ENCODE measurements around the gene TAOK1.
A peak's percentile ranks its signal among the peaks of the same experiment; 100 is the strongest.

The TAOK1 gene

GRCh38 chr17:29379084-29379991 lies 10.8 kb upstream of the TAOK1 start:
- no peak for DNase-seq

- DNase-seq = no peak
Observed at GRCh38 chr17:29383686-29384085, 6.5 kb upstream of the TAOK1 start.

GRCh38 chr17:29384901-29385300 lies 5.3 kb upstream of the TAOK1 start:
- DNase-seq = no peak

GRCh38 chr17:29386760-29387159 lies 3.4 kb upstream of the TAOK1 start:
- no peak for DNase-seq

- no peak for DNase-seq
Observed at GRCh38 chr17:29388937-29389336, 1.2 kb upstream of the TAOK1 start.

- DNase-seq = peak; percentile 8
Observed at GRCh38 chr17:29390851-29391631, 878 bp downstream of the TAOK1 start.

- no peak for DNase-seq
Observed at GRCh38 chr17:29393436-29393835, 3.3 kb downstream of the TAOK1 start.

- no peak for DNase-seq
Observed at GRCh38 chr17:29394761-29395160, 4.6 kb downstream of the TAOK1 start.

GRCh38 chr17:29396066-29396465 lies 5.9 kb downstream of the TAOK1 start:
- DNase-seq = no peak

- DNase-seq = no peak
Observed at GRCh38 chr17:29399634-29400033, 9.5 kb downstream of the TAOK1 start.

GRCh38 chr17:29400818-29401217 lies 10.7 kb downstream of the TAOK1 start:
- no peak for DNase-seq

GRCh38 chr17:29401258-29401657 lies 11.1 kb downstream of the TAOK1 start:
- no peak for DNase-seq

- DNase-seq = no peak
Observed at GRCh38 chr17:29407856-29408255, 17.7 kb downstream of the TAOK1 start.

GRCh38 chr17:29409963-29410362 lies 19.8 kb downstream of the TAOK1 start:
- no peak for DNase-seq

GRCh38 chr17:29412780-29413565 lies 22.8 kb downstream of the TAOK1 start:
- no peak for DNase-seq

GRCh38 chr17:29420128-29420527 lies 30.0 kb downstream of the TAOK1 start:
- DNase-seq = no peak

- no peak for DNase-seq
Observed at GRCh38 chr17:29430275-29430674, 40.1 kb downstream of the TAOK1 start.

- DNase-seq = no peak
Observed at GRCh38 chr17:29433541-29433940, 43.4 kb downstream of the TAOK1 start.

- no peak for DNase-seq
Observed at GRCh38 chr17:29434550-29434949, 44.4 kb downstream of the TAOK1 start.

- DNase-seq = no peak
Observed at GRCh38 chr17:29442451-29442850, 52.3 kb downstream of the TAOK1 start.

- DNase-seq = no peak
Observed at GRCh38 chr17:29443041-29443739, 53.0 kb downstream of the TAOK1 start.

GRCh38 chr17:29444589-29444988 lies 54.4 kb downstream of the TAOK1 start:
- no peak for DNase-seq

GRCh38 chr17:29445844-29446243 lies 55.7 kb downstream of the TAOK1 start:
- DNase-seq = no peak

Measured in central memory CD4-positive, alpha-beta T cell (primary cell).